WTC11 (cell line): Measurements from ENCODE around the gene DYRK1A. TPM values are rescaled to one million over a fixed set of nuclear protein-coding genes. Genes with fewer than 3 reads are reported as not detected.

ENCODE experiments used
- ATAC-seq: fragments of 200-7000 bp; cut with Tn5 transposase; 2 replicates; pipeline ENCODE4 v1.10.0; 2021; ENCODE audit warnings: mild to moderate bottlenecking, moderate library complexity
- CTCF ChIA-PET: fragments of 300-600 bp; sonication (Branson Sonifier 250); formaldehyde crosslinking; loops from one replicate; lab custom pipeline; 2021; ENCODE audit warnings: antibody characterized with exemption; lab: Charles Lee
- POLR2A ChIA-PET: fragments of 350-600 bp; sonication (Branson Sonifier 250); formaldehyde crosslinking; loops from one replicate; lab custom pipeline; 2021; ENCODE audit warnings: antibody characterized with exemption; lab: Charles Lee
- DNase-seq: peaks from one replicate; pipeline ENCODE4 v3.0.0; 2021; ENCODE audit warnings: low spot score
- H3K27ac Mint-ChIP-seq: 2 replicates; pipeline ENCODE4 v1.8.0; 2021; ENCODE audit warnings: mixed read lengths
- H3K27me3 Mint-ChIP-seq: 2 replicates; pipeline ENCODE4 v1.8.0; 2021; ENCODE audit warnings: low read depth, mild to moderate bottlenecking, moderate library complexity, mixed read lengths
- H3K36me3 Mint-ChIP-seq: 2 replicates; pipeline ENCODE4 v1.8.0; 2021; ENCODE audit warnings: mixed read lengths
- H3K4me1 Mint-ChIP-seq: 2 replicates; pipeline ENCODE4 v1.8.0; 2022; ENCODE audit warnings: mixed read lengths
- H3K4me3 Mint-ChIP-seq: 2 replicates; pipeline ENCODE4 v1.8.0; 2021; ENCODE audit warnings: mild to moderate bottlenecking, moderate library complexity, mixed read lengths
- H3K9me3 Mint-ChIP-seq: 2 replicates; pipeline ENCODE4 v1.8.0; 2021; ENCODE audit warnings: mixed read lengths
- CREM ChIP-seq: sonication (generic); formaldehyde crosslinking; IDR thresholded peaks from 2 replicates; pipeline ENCODE4 v1.8.1; 2022; ENCODE audit warnings: mild to moderate bottlenecking, missing genetic modification reagents, moderate library complexity
- ESRRA ChIP-seq: sonication (generic); formaldehyde crosslinking; IDR thresholded peaks from 2 replicates; pipeline ENCODE4 v1.8.1; 2022; ENCODE audit warnings: mild to moderate bottlenecking, missing genetic modification reagents, borderline replicate concordance
- ETV6 ChIP-seq: sonication (generic); formaldehyde crosslinking; IDR thresholded peaks from 2 replicates; pipeline ENCODE4 v1.8.1; 2022; ENCODE audit warnings: mild to moderate bottlenecking, missing genetic modification reagents
- FOXJ3 ChIP-seq: sonication (generic); formaldehyde crosslinking; IDR thresholded peaks from 2 replicates; pipeline ENCODE4 v1.9.0; 2021; ENCODE audit warnings: missing genetic modification reagents, mild to moderate bottlenecking, borderline replicate concordance
- GABPB1 ChIP-seq: sonication (generic); formaldehyde crosslinking; IDR thresholded peaks from 2 replicates; pipeline ENCODE4 v1.8.1; 2023; ENCODE audit warnings: mild to moderate bottlenecking, missing genetic modification reagents
- JUN ChIP-seq: sonication (generic); formaldehyde crosslinking; IDR thresholded peaks from 2 replicates; pipeline ENCODE4 v1.8.0; 2023; ENCODE audit warnings: mild to moderate bottlenecking, missing genetic modification reagents
- OVOL2 ChIP-seq: fragments of 250-450 bp; sonication (Bioruptor Pico); IDR thresholded peaks from 2 replicates; pipeline ENCODE4 v1.9.0; 2021; ENCODE audit warnings: mild to moderate bottlenecking, borderline replicate concordance
- PRRX2 ChIP-seq: fragments of 250-450 bp; sonication (Bioruptor Pico); IDR thresholded peaks from 2 replicates; pipeline ENCODE4 v1.8.0; 2021; ENCODE audit warnings: mild to moderate bottlenecking
- SMAD3 ChIP-seq: sonication (generic); formaldehyde crosslinking; IDR thresholded peaks from 2 replicates; pipeline ENCODE4 v1.8.0; 2022; ENCODE audit warnings: missing genetic modification reagents, mild to moderate bottlenecking, borderline replicate concordance
- SMAD4 ChIP-seq: sonication (generic); formaldehyde crosslinking; IDR thresholded peaks from 2 replicates; pipeline ENCODE4 v1.8.0; 2022; ENCODE audit warnings: mild to moderate bottlenecking, missing genetic modification reagents
- TP53 ChIP-seq: sonication (generic); formaldehyde crosslinking; IDR thresholded peaks from 2 replicates; pipeline ENCODE4 v1.8.1; 2023; ENCODE audit warnings: mild to moderate bottlenecking, missing genetic modification reagents
- ZBTB21 ChIP-seq: sonication (generic); formaldehyde crosslinking; IDR thresholded peaks from 2 replicates; pipeline ENCODE4 v1.8.1; 2023; ENCODE audit warnings: mild to moderate bottlenecking, missing genetic modification reagents, borderline replicate concordance
- ZNF121 ChIP-seq: sonication (generic); formaldehyde crosslinking; IDR thresholded peaks from 2 replicates; pipeline ENCODE4 v1.8.0; 2023; ENCODE audit warnings: missing genetic modification reagents
- ZNF263 ChIP-seq: sonication (generic); formaldehyde crosslinking; IDR thresholded peaks from 2 replicates; pipeline ENCODE4 v1.8.1; 2022; ENCODE audit warnings: low read depth, mild to moderate bottlenecking, moderate library complexity, missing genetic modification reagents
- ZNF396 ChIP-seq: fragments of 250-450 bp; sonication (Bioruptor Pico); IDR thresholded peaks from 2 replicates; pipeline ENCODE4 v1.8.0; 2021; ENCODE audit warnings: mild to moderate bottlenecking, moderate library complexity, borderline replicate concordance
- total RNA-seq: library from RNA; stranded (reverse); gene quantifications from 3 replicates; pipeline ENCODE4 v1.2.3, GENCODE V29; 2021
- TF ChIP-seq, protein P1 (sequence below): sonication (generic); formaldehyde crosslinking; IDR thresholded peaks from 2 replicates; pipeline ENCODE4 v1.8.0; 2023; ENCODE audit warnings: missing genetic modification reagents
- TF ChIP-seq, protein P2 (sequence below): sonication (generic); formaldehyde crosslinking; IDR thresholded peaks from 2 replicates; pipeline ENCODE4 v1.8.1; 2023; ENCODE audit warnings: mild to moderate bottlenecking, missing genetic modification reagents, borderline replicate concordance
- TF ChIP-seq, protein P3 (sequence below): fragments of 250-450 bp; sonication (Bioruptor Pico); conservative IDR thresholded peaks from 2 replicates; pipeline ENCODE4 v1.9.0; 2021; ENCODE audit warnings: mild to moderate bottlenecking
- TF ChIP-seq, protein P4 (sequence below): sonication (generic); formaldehyde crosslinking; IDR thresholded peaks from 2 replicates; pipeline ENCODE4 v1.8.1; 2022; ENCODE audit warnings: low read depth, mild to moderate bottlenecking, moderate library complexity, missing genetic modification reagents, borderline replicate concordance
- TF ChIP-seq, protein P5 (sequence below): fragments of 250-450 bp; sonication (Bioruptor Pico); IDR thresholded peaks from 2 replicates; pipeline ENCODE4 v1.9.0; 2021; ENCODE audit warnings: mild to moderate bottlenecking

Gene DYRK1A
- total RNA-seq, 1 experiment from 2014 or later = 56.5 TPM

- DNase-seq = no peak
- Mint-ChIP-seq H3K4me3 (no peak overlapping the region), H3K27ac (0 out of 2 replicates have a peak overlapping the region, but pooled peaks have one; percentile 1), H3K4me1 (peaks cover 75% of the 10 kb centered on the region), H3K9me3 (no peaks in the 10 kb centered on the region)
- ATAC-seq = no peak
- CTCF ChIA-PET = interaction anchor here (1.0 to 1.4 kb wide), 2 partner anchors 14 to 18 kb away, joined by 3 to 6 read pairs; no protein-coding TSS in a partner anchor
- no peak for TF ChIP-seq ZBTB21 (CRISPR knock-in tag)
- no peak for TF ChIP-seq PRRX2 (CRISPR knock-in tag)
- TF ChIP-seq JUN (CRISPR knock-in tag) = no peak
- TF ChIP-seq, protein P1, sequence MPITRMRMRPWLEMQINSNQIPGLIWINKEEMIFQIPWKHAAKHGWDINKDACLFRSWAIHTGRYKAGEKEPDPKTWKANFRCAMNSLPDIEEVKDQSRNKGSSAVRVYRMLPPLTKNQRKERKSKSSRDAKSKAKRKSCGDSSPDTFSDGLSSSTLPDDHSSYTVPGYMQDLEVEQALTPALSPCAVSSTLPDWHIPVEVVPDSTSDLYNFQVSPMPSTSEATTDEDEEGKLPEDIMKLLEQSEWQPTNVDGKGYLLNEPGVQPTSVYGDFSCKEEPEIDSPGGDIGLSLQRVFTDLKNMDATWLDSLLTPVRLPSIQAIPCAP (CRISPR knock-in tag) = no peak
- TF ChIP-seq OVOL2 (CRISPR knock-in tag) = no peak
- TF ChIP-seq TP53 (CRISPR knock-in tag) = no peak
- TF ChIP-seq ZNF396 (CRISPR knock-in tag) = no peak
- TF ChIP-seq SMAD4 (CRISPR knock-in tag) = no peak
- TF ChIP-seq SMAD3 (CRISPR knock-in tag) = no peak
- no peak for TF ChIP-seq CREM (CRISPR knock-in tag)
- no peak for TF ChIP-seq ESRRA
- no peak for TF ChIP-seq GABPB1 (CRISPR knock-in tag)
- TF ChIP-seq, protein P2, sequence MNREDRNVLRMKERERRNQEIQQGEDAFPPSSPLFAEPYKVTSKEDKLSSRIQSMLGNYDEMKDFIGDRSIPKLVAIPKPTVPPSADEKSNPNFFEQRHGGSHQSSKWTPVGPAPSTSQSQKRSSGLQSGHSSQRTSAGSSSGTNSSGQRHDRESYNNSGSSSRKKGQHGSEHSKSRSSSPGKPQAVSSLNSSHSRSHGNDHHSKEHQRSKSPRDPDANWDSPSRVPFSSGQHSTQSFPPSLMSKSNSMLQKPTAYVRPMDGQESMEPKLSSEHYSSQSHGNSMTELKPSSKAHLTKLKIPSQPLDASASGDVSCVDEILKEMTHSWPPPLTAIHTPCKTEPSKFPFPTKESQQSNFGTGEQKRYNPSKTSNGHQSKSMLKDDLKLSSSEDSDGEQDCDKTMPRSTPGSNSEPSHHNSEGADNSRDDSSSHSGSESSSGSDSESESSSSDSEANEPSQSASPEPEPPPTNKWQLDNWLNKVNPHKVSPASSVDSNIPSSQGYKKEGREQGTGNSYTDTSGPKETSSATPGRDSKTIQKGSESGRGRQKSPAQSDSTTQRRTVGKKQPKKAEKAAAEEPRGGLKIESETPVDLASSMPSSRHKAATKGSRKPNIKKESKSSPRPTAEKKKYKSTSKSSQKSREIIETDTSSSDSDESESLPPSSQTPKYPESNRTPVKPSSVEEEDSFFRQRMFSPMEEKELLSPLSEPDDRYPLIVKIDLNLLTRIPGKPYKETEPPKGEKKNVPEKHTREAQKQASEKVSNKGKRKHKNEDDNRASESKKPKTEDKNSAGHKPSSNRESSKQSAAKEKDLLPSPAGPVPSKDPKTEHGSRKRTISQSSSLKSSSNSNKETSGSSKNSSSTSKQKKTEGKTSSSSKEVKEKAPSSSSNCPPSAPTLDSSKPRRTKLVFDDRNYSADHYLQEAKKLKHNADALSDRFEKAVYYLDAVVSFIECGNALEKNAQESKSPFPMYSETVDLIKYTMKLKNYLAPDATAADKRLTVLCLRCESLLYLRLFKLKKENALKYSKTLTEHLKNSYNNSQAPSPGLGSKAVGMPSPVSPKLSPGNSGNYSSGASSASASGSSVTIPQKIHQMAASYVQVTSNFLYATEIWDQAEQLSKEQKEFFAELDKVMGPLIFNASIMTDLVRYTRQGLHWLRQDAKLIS (CRISPR knock-in tag) = no peak
- no peak for TF ChIP-seq ETV6 (CRISPR knock-in tag)
- TF ChIP-seq, protein P3, sequence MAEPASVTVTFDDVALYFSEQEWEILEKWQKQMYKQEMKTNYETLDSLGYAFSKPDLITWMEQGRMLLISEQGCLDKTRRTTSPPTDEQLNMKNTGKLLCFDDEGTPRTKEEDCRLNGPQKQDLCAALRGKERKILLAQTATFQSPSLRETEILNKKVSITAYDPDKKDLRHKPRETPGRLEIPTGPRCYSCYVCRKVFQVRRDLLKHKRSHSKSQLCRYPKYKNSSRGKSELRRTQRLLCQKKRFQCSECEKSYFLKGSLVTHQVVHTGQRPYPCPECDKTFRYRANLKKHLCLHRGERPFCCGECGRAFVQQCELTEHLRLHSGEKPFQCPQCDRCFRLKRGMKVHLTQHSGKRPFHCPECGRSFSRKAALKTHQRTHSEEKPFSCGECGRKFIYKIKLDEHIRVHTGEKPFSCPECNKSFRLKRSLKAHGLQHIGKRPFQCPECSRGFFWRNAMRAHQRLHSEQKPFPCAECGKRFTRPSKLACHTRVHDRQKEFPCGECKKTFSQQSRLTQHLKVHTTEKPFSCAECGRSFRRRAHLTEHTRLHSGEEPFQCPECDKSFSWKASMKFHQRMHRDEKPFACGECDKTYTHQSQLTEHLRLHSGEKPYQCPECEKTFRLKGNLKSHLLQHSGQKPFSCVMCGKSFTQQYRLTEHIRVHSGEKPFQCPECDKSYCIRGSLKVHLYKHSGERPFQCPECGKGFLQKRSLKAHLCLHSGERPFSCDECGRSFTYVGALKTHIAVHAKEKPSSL (CRISPR knock-in tag) = no peak
- TF ChIP-seq, protein P4, sequence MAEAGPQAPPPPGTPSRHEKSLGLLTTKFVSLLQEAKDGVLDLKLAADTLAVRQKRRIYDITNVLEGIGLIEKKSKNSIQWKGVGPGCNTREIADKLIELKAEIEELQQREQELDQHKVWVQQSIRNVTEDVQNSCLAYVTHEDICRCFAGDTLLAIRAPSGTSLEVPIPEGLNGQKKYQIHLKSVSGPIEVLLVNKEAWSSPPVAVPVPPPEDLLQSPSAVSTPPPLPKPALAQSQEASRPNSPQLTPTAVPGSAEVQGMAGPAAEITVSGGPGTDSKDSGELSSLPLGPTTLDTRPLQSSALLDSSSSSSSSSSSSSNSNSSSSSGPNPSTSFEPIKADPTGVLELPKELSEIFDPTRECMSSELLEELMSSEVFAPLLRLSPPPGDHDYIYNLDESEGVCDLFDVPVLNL (CRISPR knock-in tag) = no peak
- TF ChIP-seq ZNF121 (CRISPR knock-in tag) = no peak
- no peak for TF ChIP-seq FOXJ3 (CRISPR knock-in tag)
- TF ChIP-seq, all 79 proteins: peak for 0
- Mint-ChIP-seq H3K27me3 (no peaks in the 10 kb centered on the region), H3K36me3 (no peaks in the 10 kb centered on the region; the same call in 1 of the 2 replicates)
- POLR2A ChIA-PET = no interaction called here
These were observed 78.7 kb downstream of the DYRK1A start for GRCh38 chr21:37445228-37445627.

DNA sequence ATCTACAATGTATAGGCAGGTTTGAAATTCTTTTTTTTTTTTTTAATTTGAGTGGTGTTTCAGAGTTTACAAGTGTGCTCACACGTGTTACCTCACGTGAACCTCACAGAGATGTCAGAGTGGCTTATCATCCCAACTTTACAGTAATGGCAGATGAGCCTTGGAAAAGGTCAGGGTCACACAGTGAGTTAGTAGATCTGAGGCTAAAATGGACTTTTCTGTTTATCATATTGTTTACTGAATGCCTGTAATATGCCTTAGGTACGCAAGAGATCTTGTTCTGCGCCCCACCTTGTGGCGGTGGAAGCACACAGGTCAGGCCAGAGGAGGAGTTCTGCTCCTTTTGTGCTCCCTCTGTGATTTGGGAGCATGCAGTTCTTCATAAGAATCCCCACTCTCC, 80.0 kb downstream of the DYRK1A start:
- TF ChIP-seq, protein P5, sequence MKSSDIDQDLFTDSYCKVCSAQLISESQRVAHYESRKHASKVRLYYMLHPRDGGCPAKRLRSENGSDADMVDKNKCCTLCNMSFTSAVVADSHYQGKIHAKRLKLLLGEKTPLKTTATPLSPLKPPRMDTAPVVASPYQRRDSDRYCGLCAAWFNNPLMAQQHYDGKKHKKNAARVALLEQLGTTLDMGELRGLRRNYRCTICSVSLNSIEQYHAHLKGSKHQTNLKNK (CRISPR knock-in tag) = no peak
- peak; percentile 62; the same call in 1 of the 2 replicates for TF ChIP-seq ZNF263 (CRISPR knock-in tag)
- H3K27me3 Mint-ChIP-seq = no peaks in the 10 kb centered on the region
- H3K4me3 Mint-ChIP-seq = no peak overlapping the region
- peak overlapping the region; percentile 61 for H3K27ac Mint-ChIP-seq
- POLR2A ChIA-PET = no interaction called here
- no peaks in the 10 kb centered on the region for H3K36me3 Mint-ChIP-seq
- CTCF ChIA-PET = no interaction called here
- DNase-seq (no peak), ATAC-seq (peak; percentile 69)
- no peaks in the 10 kb centered on the region for H3K9me3 Mint-ChIP-seq
- H3K4me1 Mint-ChIP-seq = peaks cover 72% of the 10 kb centered on the region
